ENCODE data around the gene KRT77.
A peak's percentile ranks its signal among the peaks of the same experiment; 100 is the strongest.

Gene KRT77

GRCh38 chr12:52685406-52685890, 17.9 kb downstream of the KRT77 start:
- WGBS (ENCODE audit: insufficient coverage): 85% methylated on average over 6 of the region's 6 CpGs
- no peak overlapping the region for H3K27ac ChIP-seq (ENCODE audit: insufficient read depth in 1 of 2, low read depth in 1 of 2, low read length in 2 of 2, poor library complexity in 1 of 2, severe bottlenecking in 2 of 2)
- no peaks in the 10 kb centered on the region for H3K9me3 ChIP-seq (ENCODE audit: control extremely low read depth in 1 of 5, control insufficient read depth in 4 of 5, insufficient read depth in 2 of 5, low read depth in 1 of 5, low read length in 4 of 5)
- no peaks in the 10 kb centered on the region for H3K36me3 ChIP-seq (ENCODE audit: control insufficient read depth in 4 of 4, insufficient read depth in 4 of 4, low read length in 3 of 4)
- no peak overlapping the region for H3K4me3 ChIP-seq (ENCODE audit: control insufficient read depth in 1 of 7, extremely low read depth in 1 of 7, insufficient read depth in 4 of 7, low read depth in 2 of 7, low read length in 6 of 7)
- peaks cover 0 to 19% (median 7%) of the 10 kb centered on the region in 4 experiments for H3K4me1 ChIP-seq (ENCODE audit: control extremely low read depth in 1 of 4, control insufficient read depth in 4 of 4, insufficient read depth in 4 of 4, low read length in 3 of 4)
- DNase-seq: no peak
- CTCF ChIA-PET: interaction anchor here (0.9 kb wide), 1 partner anchor 13 kb away, joined by 3 read pairs; no protein-coding TSS in a partner anchor
- peaks cover 0 to 19% (median 0%) of the 10 kb centered on the region in 5 experiments for H3K27me3 ChIP-seq (replicated peaks in 2 of 5; ENCODE audit: control insufficient read depth in 4 of 5, insufficient read depth in 5 of 5, low read length in 4 of 5)
- POLR2A ChIA-PET: no interaction called here

GRCh38 chr12:52684431-52684830, 18.9 kb downstream of the KRT77 start:
- ChIA-PET CTCF (no interaction called here), POLR2A (no interaction called here)
- H3K9me3 ChIP-seq (ENCODE audit: control extremely low read depth in 1 of 5, control insufficient read depth in 4 of 5, insufficient read depth in 2 of 5, low read depth in 1 of 5, low read length in 4 of 5): no peaks in the 10 kb centered on the region
- H3K36me3 ChIP-seq (ENCODE audit: control insufficient read depth in 4 of 4, insufficient read depth in 4 of 4, low read length in 3 of 4): no peaks in the 10 kb centered on the region
- DNase-seq: no peak
- no peak overlapping the region for H3K4me3 ChIP-seq (ENCODE audit: control insufficient read depth in 1 of 7, extremely low read depth in 1 of 7, insufficient read depth in 4 of 7, low read depth in 2 of 7, low read length in 6 of 7)
- peaks cover 0 to 12% (median 7%) of the 10 kb centered on the region in 4 experiments for H3K4me1 ChIP-seq (ENCODE audit: control extremely low read depth in 1 of 4, control insufficient read depth in 4 of 4, insufficient read depth in 4 of 4, low read length in 3 of 4)
- peaks cover 0 to 13% (median 0%) of the 10 kb centered on the region in 5 experiments for H3K27me3 ChIP-seq (replicated peaks in 2 of 5; ENCODE audit: control insufficient read depth in 4 of 5, insufficient read depth in 5 of 5, low read length in 4 of 5)
- no peak overlapping the region for H3K27ac ChIP-seq (ENCODE audit: insufficient read depth in 1 of 2, low read depth in 1 of 2, low read length in 2 of 2, poor library complexity in 1 of 2, severe bottlenecking in 2 of 2)
- WGBS (ENCODE audit: insufficient coverage): 96% methylated on average over 2 of the region's 2 CpGs

- WGBS (ENCODE audit: insufficient coverage): 99% methylated on average over 9 of the region's 12 CpGs
- no peaks in the 10 kb centered on the region for H3K9me3 ChIP-seq (ENCODE audit: control extremely low read depth in 1 of 5, control insufficient read depth in 4 of 5, insufficient read depth in 2 of 5, low read depth in 1 of 5, low read length in 4 of 5)
- no peaks in the 10 kb centered on the region for H3K36me3 ChIP-seq (ENCODE audit: control insufficient read depth in 4 of 4, insufficient read depth in 4 of 4, low read length in 3 of 4)
- no peak overlapping the region for H3K4me3 ChIP-seq (ENCODE audit: control insufficient read depth in 1 of 7, extremely low read depth in 1 of 7, insufficient read depth in 4 of 7, low read depth in 2 of 7, low read length in 6 of 7)
- H3K4me1 ChIP-seq (ENCODE audit: control extremely low read depth in 1 of 4, control insufficient read depth in 4 of 4, insufficient read depth in 4 of 4, low read length in 3 of 4): peaks cover 0 to 12% (median 7%) of the 10 kb centered on the region in 4 experiments
- ChIA-PET CTCF (no interaction called here), POLR2A (interaction anchor here (0.6 kb wide), 1 partner anchor 625 kb away, joined by 7 read pairs; no protein-coding TSS in a partner anchor)
- H3K27me3 ChIP-seq (replicated peaks in 2 of 5; ENCODE audit: control insufficient read depth in 4 of 5, insufficient read depth in 5 of 5, low read length in 4 of 5): peaks cover 0 to 13% (median 0%) of the 10 kb centered on the region in 5 experiments
- DNase-seq: no peak
- no peak overlapping the region for H3K27ac ChIP-seq (ENCODE audit: insufficient read depth in 1 of 2, low read depth in 1 of 2, low read length in 2 of 2, poor library complexity in 1 of 2, severe bottlenecking in 2 of 2)
Observed at GRCh38 chr12:52683575-52684300, 19.6 kb downstream of the KRT77 start.

GRCh38 chr12:52682938-52683574, 20.3 kb downstream of the KRT77 start:
- Histone ChIP-seq H3K27me3 (replicated peaks in 2 of 5; ENCODE audit: control insufficient read depth in 4 of 5, insufficient read depth in 5 of 5, low read length in 4 of 5) (peaks cover 0 to 9% (median 0%) of the 10 kb centered on the region in 5 experiments), H3K9me3 (ENCODE audit: control extremely low read depth in 1 of 5, control insufficient read depth in 4 of 5, insufficient read depth in 2 of 5, low read depth in 1 of 5, low read length in 4 of 5) (no peaks in the 10 kb centered on the region), H3K36me3 (ENCODE audit: control insufficient read depth in 4 of 4, insufficient read depth in 4 of 4, low read length in 3 of 4) (no peaks in the 10 kb centered on the region), H3K4me3 (ENCODE audit: control insufficient read depth in 1 of 7, extremely low read depth in 1 of 7, insufficient read depth in 4 of 7, low read depth in 2 of 7, low read length in 6 of 7) (no peak overlapping the region), H3K27ac (ENCODE audit: insufficient read depth in 1 of 2, low read depth in 1 of 2, low read length in 2 of 2, poor library complexity in 1 of 2, severe bottlenecking in 2 of 2) (no peak overlapping the region), H3K4me1 (ENCODE audit: control extremely low read depth in 1 of 4, control insufficient read depth in 4 of 4, insufficient read depth in 4 of 4, low read length in 3 of 4) (peaks cover 0 to 12% (median 7%) of the 10 kb centered on the region in 4 experiments)
- WGBS (ENCODE audit: insufficient coverage): 100% methylated on average over 1 of the region's 4 CpGs
- ChIA-PET CTCF (interaction anchor here (1.0 kb wide), 1 partner anchor 15 kb away, joined by 3 read pairs; no protein-coding TSS in a partner anchor), POLR2A (interaction anchor here (0.6 kb wide), 1 partner anchor 625 kb away, joined by 7 read pairs; no protein-coding TSS in a partner anchor)
- DNase-seq: no peak

GRCh38 chr12:52682381-52682660, 21.0 kb downstream of the KRT77 start:
- POLR2A ChIA-PET: no interaction called here
- Histone ChIP-seq H3K27ac (ENCODE audit: insufficient read depth in 1 of 2, low read depth in 1 of 2, low read length in 2 of 2, poor library complexity in 1 of 2, severe bottlenecking in 2 of 2) (no peak overlapping the region), H3K4me1 (ENCODE audit: control extremely low read depth in 1 of 4, control insufficient read depth in 4 of 4, insufficient read depth in 4 of 4, low read length in 3 of 4) (peaks cover 0 to 12% (median 7%) of the 10 kb centered on the region in 4 experiments), H3K4me3 (ENCODE audit: control insufficient read depth in 1 of 7, extremely low read depth in 1 of 7, insufficient read depth in 4 of 7, low read depth in 2 of 7, low read length in 6 of 7) (no peak overlapping the region), H3K36me3 (ENCODE audit: control insufficient read depth in 4 of 4, insufficient read depth in 4 of 4, low read length in 3 of 4) (no peaks in the 10 kb centered on the region), H3K27me3 (replicated peaks in 2 of 5; ENCODE audit: control insufficient read depth in 4 of 5, insufficient read depth in 5 of 5, low read length in 4 of 5) (peaks cover 0 to 9% (median 0%) of the 10 kb centered on the region in 5 experiments), H3K9me3 (ENCODE audit: control extremely low read depth in 1 of 5, control insufficient read depth in 4 of 5, insufficient read depth in 2 of 5, low read depth in 1 of 5, low read length in 4 of 5) (no peaks in the 10 kb centered on the region)
- no peak for DNase-seq
- no CpG with 5 or more reads among the region's 2 CpGs for WGBS (ENCODE audit: insufficient coverage)
- CTCF ChIA-PET: interaction anchor here (1.0 kb wide), 1 partner anchor 15 kb away, joined by 3 read pairs; no protein-coding TSS in a partner anchor

- H3K27me3 ChIP-seq (replicated peaks in 2 of 5; ENCODE audit: control insufficient read depth in 4 of 5, insufficient read depth in 5 of 5, low read length in 4 of 5): peaks cover 0 to 6% (median 0%) of the 10 kb centered on the region in 5 experiments
- ChIA-PET POLR2A (no interaction called here), CTCF (interaction anchor here (1.0 to 1.6 kb wide), 2 partner anchors 9 to 14 kb away, joined by 3 to 4 read pairs; no protein-coding TSS in a partner anchor)
- no peaks in the 10 kb centered on the region for H3K36me3 ChIP-seq (ENCODE audit: control insufficient read depth in 4 of 4, insufficient read depth in 4 of 4, low read length in 3 of 4)
- H3K4me1 ChIP-seq (ENCODE audit: control extremely low read depth in 1 of 4, control insufficient read depth in 4 of 4, insufficient read depth in 4 of 4, low read length in 3 of 4): peaks cover 0 to 12% (median 7%) of the 10 kb centered on the region in 4 experiments
- no peaks in the 10 kb centered on the region for H3K9me3 ChIP-seq (ENCODE audit: control extremely low read depth in 1 of 5, control insufficient read depth in 4 of 5, insufficient read depth in 2 of 5, low read depth in 1 of 5, low read length in 4 of 5)
- 60% methylated on average over 10 of the region's 12 CpGs for WGBS (ENCODE audit: insufficient coverage)
- peak; percentile 23 to 74 (median 59) for DNase-seq
- H3K4me3 ChIP-seq (ENCODE audit: control insufficient read depth in 1 of 7, extremely low read depth in 1 of 7, insufficient read depth in 4 of 7, low read depth in 2 of 7, low read length in 6 of 7): no peak overlapping the region
- no peak overlapping the region for H3K27ac ChIP-seq (ENCODE audit: insufficient read depth in 1 of 2, low read depth in 1 of 2, low read length in 2 of 2, poor library complexity in 1 of 2, severe bottlenecking in 2 of 2)
Observed at GRCh38 chr12:52681526-52682380, 21.6 kb downstream of the KRT77 start.

Measured in common myeloid progenitor, CD34-positive (primary cell).